Measurements from ENCODE around the gene PIAS4. TPM values are rescaled to one million over a fixed set of nuclear protein-coding genes. Genes with fewer than 3 reads are reported as not detected.

Gene PIAS4
- total RNA-seq, 2 donors from 2014 or later: 12.7 to 17.1 TPM

GRCh38 chr19:4034048-4035017 lies 26.8 kb downstream of the PIAS4 start:
- no peaks in the 10 kb centered on the region for H3K9me3 ChIP-seq
- TF ChIP-seq CTCF (IDR thresholded peaks at IDR 0.05) (no peak), POLR2A (IDR thresholded peaks at IDR 0.05) (no peak)
- intact Hi-C loops (cut with DNase I): no loop called here
- no peak for DNase-seq
- no peak for ATAC-seq
- H3K4me3 ChIP-seq: no peak overlapping the region
- H3K27me3 ChIP-seq: no peaks in the 10 kb centered on the region
- WGBS, 2 donors: 73 to 84% methylated on average over 4 to 28 of the region's 34 CpGs
- H3K27ac ChIP-seq: no peak overlapping the region
- no peaks in the 10 kb centered on the region for H3K4me1 ChIP-seq
- peaks cover 0 to 15% of the 10 kb centered on the region in 2 donors for H3K36me3 ChIP-seq (replicated peaks in 1 of 2; ENCODE audit: insufficient read depth in 1 of 2, low read depth in 2 of 2)

- TF ChIP-seq POLR2A (IDR thresholded peaks at IDR 0.05) (no peak), CTCF (IDR thresholded peaks at IDR 0.05) (no peak)
- no peak for DNase-seq
- Histone ChIP-seq H3K27me3 (no peaks in the 10 kb centered on the region), H3K4me1 (no peaks in the 10 kb centered on the region), H3K36me3 (replicated peaks in 1 of 2; ENCODE audit: insufficient read depth in 1 of 2, low read depth in 2 of 2) (peaks cover 0 to 15% of the 10 kb centered on the region in 2 donors), H3K9me3 (no peaks in the 10 kb centered on the region), H3K4me3 (no peak overlapping the region), H3K27ac (no peak overlapping the region)
- intact Hi-C loops (cut with DNase I): no loop called here
- no peak for ATAC-seq
- WGBS, 2 donors: 86 to 92% methylated on average over 10 to 19 of the region's 19 CpGs
Measured at GRCh38 chr19:4035018-4035566, 27.6 kb downstream of the PIAS4 start.

- no peak for ATAC-seq
- Histone ChIP-seq H3K27ac (no peak overlapping the region), H3K36me3 (replicated peaks in 1 of 2; ENCODE audit: insufficient read depth in 1 of 2, low read depth in 2 of 2) (peaks cover 0 to 15% of the 10 kb centered on the region in 2 donors), H3K9me3 (no peaks in the 10 kb centered on the region), H3K4me3 (no peak overlapping the region), H3K4me1 (no peaks in the 10 kb centered on the region), H3K27me3 (no peaks in the 10 kb centered on the region)
- no peak for TF ChIP-seq POLR2A (IDR thresholded peaks at IDR 0.05)
- no peak for TF ChIP-seq CTCF (IDR thresholded peaks at IDR 0.05)
- no peak for DNase-seq
- intact Hi-C loops (cut with DNase I): no loop called here
- WGBS, 2 donors: 80 to 87% methylated on average over 9 to 10 of the region's 10 CpGs
Measured at GRCh38 chr19:4035582-4035981, 28.0 kb downstream of the PIAS4 start.

GRCh38 chr19:4036576-4037300 lies 29.2 kb downstream of the PIAS4 start:
- Histone ChIP-seq H3K36me3 (replicated peaks in 1 of 2; ENCODE audit: insufficient read depth in 1 of 2, low read depth in 2 of 2) (peaks cover 0 to 15% of the 10 kb centered on the region in 2 donors), H3K27ac (no peak overlapping the region), H3K9me3 (no peaks in the 10 kb centered on the region), H3K4me3 (no peak overlapping the region), H3K27me3 (no peaks in the 10 kb centered on the region), H3K4me1 (peaks cover under 1% of the 10 kb centered on the region)
- intact Hi-C loops (cut with DNase I): no loop called here
- no peak for DNase-seq
- 91 to 95% methylated on average over 17 to 22 of the region's 25 CpGs for WGBS, 2 donors
- no peak for ATAC-seq
- TF ChIP-seq POLR2A (IDR thresholded peaks at IDR 0.05) (no peak), CTCF (IDR thresholded peaks at IDR 0.05) (no peak)

Data from body of pancreas (tissue), 4 donors.